D721Med (cell line): Measurements from ENCODE around the gene KATNIP.

ENCODE experiments used
- DNase-seq: peaks from one replicate; pipeline ENCODE4 v3.0.0; 2011; ENCODE audit warnings: low spot score; ENCODE audit not compliant: insufficient read length
- FAIRE-seq: peaks from 2 replicates; lab custom pipeline; 2011; peaks lifted over from hg19 to GRCh38; lab: Jason Lieb, UNC
- TF ChIP-seq, protein P1 (sequence below): IDR thresholded peaks from 2 replicates; pipeline ENCODE4 v1.5.1; 2012; ENCODE audit warnings: mild to moderate bottlenecking, control low read depth; ENCODE audit not compliant: insufficient read depth; ENCODE audit errors: missing control alignments

Gene KATNIP

DNA sequence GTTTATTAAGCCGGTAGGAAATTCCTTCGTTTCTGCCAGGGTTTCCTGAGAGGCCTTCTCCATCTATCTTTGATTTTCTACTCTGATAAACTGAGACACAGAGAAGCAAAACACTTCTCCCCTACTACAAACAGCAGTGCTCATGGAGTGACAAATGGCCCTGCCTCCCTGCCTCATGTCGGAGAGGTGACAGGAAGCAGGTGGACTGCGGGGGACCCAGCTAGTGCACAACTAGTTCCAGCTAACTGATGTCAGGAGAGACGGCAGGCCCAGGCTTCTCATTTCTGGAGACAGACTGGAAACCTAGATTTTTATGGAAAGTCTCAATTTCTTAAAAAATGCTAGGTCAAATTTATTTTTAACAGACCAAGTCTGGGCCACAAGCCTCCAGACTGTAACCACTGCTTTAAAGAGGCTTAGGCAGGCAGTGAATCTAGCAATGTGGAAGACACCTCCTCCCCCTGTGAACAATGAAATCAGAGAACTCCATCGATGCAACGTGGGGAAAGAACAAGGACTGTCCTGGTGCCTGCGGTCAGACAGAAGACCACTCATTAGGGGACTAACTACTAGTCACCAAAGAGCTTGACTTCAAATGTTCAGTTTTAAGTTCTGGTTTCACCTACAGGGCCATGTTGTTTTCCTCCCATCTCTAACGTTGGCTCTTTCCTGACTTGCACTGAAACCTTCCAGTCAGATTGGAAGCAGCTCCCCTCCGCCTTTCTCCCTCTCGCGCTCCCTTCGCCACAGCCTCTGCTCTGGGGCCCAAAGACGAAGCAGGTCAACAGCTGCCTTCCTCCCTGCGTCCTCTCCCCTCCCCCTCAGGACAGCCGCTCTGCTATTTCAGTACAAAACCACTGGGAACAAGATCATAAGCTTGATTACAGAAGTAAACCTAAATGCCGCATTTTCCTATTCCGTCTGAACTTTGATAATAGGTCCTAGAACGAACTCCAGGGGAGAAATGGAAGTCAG is 17.8 kb upstream of the KATNIP start:
- FAIRE-seq (no peak), DNase-seq (no peak)
- TF ChIP-seq, protein P1, sequence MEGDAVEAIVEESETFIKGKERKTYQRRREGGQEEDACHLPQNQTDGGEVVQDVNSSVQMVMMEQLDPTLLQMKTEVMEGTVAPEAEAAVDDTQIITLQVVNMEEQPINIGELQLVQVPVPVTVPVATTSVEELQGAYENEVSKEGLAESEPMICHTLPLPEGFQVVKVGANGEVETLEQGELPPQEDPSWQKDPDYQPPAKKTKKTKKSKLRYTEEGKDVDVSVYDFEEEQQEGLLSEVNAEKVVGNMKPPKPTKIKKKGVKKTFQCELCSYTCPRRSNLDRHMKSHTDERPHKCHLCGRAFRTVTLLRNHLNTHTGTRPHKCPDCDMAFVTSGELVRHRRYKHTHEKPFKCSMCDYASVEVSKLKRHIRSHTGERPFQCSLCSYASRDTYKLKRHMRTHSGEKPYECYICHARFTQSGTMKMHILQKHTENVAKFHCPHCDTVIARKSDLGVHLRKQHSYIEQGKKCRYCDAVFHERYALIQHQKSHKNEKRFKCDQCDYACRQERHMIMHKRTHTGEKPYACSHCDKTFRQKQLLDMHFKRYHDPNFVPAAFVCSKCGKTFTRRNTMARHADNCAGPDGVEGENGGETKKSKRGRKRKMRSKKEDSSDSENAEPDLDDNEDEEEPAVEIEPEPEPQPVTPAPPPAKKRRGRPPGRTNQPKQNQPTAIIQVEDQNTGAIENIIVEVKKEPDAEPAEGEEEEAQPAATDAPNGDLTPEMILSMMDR = no peak

DNA sequence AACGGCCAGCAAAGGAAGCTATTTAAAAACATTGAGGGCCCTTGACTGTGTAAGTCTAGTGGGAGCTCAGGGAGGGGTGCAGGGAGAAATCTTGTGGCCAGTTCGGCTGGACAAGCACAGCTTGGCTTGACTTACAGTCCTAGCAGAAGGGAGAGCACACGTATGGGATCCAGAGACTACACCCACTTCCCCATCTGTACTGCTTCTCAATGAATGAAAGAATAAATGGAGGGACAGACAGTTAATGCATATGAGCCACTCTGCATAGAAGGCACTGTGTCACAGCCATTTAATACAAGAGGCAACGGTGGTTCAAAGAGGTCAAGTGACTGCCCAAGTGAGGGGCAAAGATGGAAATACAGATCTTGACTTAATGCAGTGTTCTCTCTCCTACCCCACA is 15.7 kb upstream of the KATNIP start:
- FAIRE-seq (no peak), DNase-seq (no peak)
- TF ChIP-seq, protein P1 = no peak

DNA sequence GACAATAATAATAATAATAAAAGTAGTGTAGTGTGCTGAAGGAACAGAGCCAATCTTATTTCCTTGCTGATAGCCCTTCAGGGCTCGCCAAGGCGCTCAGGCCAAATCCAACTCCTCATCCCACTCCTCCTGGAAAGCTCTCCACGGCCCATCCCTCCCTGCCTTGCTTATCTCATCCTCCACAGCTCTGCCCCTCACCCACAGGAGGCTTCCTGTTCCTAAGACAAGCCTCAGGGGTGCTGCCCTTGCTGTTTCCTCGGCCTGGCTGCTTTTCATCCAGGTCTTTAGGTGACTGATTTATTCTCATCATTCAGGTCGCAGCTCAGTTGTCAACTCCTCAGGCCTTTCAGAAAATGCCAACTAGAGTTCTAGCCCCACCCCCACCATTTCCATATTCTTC is 11.4 kb upstream of the KATNIP start:
- FAIRE-seq (no peak), DNase-seq (no peak)

DNA sequence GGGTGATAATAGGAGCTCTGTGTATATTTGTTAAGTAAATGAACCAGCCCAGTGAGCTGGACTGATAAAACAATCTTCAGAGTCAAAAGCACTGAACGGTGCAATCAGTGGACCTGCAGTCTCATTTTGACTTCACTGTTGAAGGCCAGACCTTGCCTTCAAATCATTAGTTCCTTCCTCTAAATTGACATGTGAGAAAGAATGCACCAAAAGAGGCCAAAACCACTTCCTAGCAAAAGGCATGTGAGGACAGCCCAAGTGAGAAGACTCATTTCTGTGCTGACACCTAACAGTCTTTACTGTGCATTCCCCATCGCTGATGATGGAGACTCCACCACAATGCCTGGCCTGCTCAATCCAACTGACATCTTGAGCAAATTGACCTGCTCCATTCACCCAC is 10.8 kb upstream of the KATNIP start:
- TF ChIP-seq, protein P1 = no peak

More for the DNA sequence above, 11.4 kb upstream of the KATNIP start:
- TF ChIP-seq, protein P1 = no peak

DNA sequence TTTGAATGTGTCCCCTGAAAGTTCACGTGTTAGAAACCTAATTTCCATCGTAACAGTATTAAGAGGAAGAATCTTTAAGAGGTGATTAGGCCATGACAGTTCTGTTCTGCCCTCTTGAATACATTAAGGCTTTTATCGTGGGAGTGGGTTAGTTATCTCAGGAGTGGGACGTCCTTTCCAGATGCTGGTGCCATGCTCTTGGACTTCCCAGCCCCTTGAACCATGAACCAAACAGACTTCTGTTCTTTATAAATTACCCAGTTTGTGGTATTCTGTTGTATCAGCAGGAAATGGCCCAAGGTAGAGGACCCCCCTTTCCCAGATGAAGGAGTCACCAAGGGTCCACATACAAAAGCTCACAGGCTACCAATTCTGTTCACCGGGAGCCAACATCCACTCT is 10.3 kb upstream of the KATNIP start:
- no peak for FAIRE-seq
- no peak for DNase-seq
- TF ChIP-seq, protein P1 = no peak

More for the DNA sequence above, 10.8 kb upstream of the KATNIP start:
- FAIRE-seq (no peak), DNase-seq (no peak)

DNA sequence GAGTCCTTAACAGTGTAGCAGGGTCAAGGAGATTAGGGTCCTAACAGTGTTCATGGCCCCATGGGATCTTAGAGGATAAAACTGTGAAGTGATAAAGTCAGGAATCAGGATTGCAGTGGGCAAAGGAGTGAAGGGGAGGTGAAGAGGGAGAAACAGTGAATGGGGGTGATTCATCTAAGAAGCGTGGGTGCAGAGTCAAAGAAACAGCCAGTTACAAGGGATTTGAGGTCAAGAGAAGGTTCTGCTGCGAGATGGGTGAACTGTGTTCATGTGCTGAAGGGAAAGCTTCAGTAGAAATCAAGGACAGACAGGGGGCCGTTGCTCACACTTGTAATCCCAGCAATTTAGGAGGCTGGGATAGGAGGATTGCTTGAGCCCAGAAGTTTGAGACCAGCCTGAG is 6.1 kb upstream of the KATNIP start:
- FAIRE-seq (no peak), DNase-seq (no peak)
- TF ChIP-seq, protein P1 = no peak

DNA sequence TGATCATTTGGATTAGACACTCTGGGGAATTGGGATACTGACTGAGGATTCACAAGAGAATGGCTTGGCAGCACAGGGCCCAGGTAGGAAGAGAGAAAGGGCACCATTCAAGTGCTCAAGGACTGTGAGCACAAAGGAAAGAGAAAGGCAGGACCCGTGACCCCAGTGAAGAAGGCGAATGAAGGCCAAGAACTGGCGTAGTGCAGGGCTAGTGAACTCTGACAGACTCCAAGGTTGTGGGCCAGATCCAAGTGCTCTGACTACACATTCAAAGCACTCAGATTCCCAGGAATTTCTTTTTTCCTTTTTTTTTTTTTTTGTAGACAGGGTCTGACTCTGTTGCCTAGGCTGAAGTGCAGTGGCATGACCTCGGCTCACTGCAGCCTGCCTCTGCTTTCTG is 5.3 kb upstream of the KATNIP start:
- FAIRE-seq (no peak), DNase-seq (no peak)
- TF ChIP-seq, protein P1 = no peak
